Fibroblast of lung (primary cell): Measurements from ENCODE around the gene NEK4.

Experiments used
- EZH2 ChIP-seq: IDR thresholded peaks from 2 replicates; pipeline ENCODE4 v1.5.1; 2012; ENCODE audit warnings: low read length, control low read depth, mild to moderate bottlenecking; ENCODE audit errors: missing control alignments
- TF ChIP-seq, protein P1 (sequence below), 2 donors: IDR thresholded peaks in 1 of 2; conservative IDR thresholded peaks in 1 of 2; 1 replicate in 1 of 2; 2 replicates in 1 of 2; pipeline ENCODE4 v1.5.1; 2011 to 2012; ENCODE audit warnings: low read length in 2 of 2, control low read depth in 1 of 2, inconsistent platforms in 1 of 2, low read depth in 1 of 2, mild to moderate bottlenecking in 1 of 2

DNA sequence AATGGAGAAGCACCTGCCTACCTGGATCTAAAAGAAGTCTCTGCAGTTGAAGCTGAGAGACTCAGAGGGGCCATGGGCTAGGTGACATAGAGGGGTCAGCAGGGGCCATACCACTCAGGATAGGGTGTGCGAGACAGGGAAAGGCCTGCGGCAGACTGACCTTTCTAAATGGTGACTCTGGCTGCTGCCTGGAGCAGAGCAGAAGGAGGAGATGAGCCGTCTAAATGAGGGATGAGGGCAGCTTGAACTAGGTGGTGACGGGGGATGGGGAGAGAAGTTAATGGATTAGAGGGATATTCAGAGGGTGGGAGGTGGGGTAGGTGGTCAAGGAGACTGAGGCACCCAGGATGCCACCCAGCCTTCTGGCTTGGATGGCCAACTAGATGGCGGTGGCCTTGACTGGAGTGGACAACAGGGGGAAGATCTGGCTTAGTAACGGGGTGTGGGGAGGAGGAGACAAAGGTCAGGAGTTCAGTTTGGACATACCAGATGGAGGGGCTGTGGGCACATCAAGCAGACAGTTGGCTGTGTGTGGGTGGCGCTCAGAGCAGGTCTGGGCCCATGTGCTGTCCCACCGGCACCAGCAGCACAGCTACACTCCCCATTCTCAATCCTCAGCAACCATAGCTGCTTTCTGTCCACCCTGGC is 3.5 kb upstream of the NEK4 start:
- TF ChIP-seq, protein P1, sequence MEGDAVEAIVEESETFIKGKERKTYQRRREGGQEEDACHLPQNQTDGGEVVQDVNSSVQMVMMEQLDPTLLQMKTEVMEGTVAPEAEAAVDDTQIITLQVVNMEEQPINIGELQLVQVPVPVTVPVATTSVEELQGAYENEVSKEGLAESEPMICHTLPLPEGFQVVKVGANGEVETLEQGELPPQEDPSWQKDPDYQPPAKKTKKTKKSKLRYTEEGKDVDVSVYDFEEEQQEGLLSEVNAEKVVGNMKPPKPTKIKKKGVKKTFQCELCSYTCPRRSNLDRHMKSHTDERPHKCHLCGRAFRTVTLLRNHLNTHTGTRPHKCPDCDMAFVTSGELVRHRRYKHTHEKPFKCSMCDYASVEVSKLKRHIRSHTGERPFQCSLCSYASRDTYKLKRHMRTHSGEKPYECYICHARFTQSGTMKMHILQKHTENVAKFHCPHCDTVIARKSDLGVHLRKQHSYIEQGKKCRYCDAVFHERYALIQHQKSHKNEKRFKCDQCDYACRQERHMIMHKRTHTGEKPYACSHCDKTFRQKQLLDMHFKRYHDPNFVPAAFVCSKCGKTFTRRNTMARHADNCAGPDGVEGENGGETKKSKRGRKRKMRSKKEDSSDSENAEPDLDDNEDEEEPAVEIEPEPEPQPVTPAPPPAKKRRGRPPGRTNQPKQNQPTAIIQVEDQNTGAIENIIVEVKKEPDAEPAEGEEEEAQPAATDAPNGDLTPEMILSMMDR (conservative IDR thresholded peaks at IDR 0.05 in 1 of 2, IDR thresholded peaks at IDR 0.05 in 1 of 2; ENCODE audit: low read depth in 1 of 2, low read length in 2 of 2), result no peak
- TF ChIP-seq EZH2, result no peak
